HEK293 (cell line): ENCODE data around the gene LIN52.

ENCODE experiments used
- TCF7L2 ChIP-seq: IDR thresholded peaks from 2 replicates; pipeline ENCODE4 v1.6.1; 2011; ENCODE audit warnings: low read depth, mild to moderate bottlenecking, inconsistent platforms, low read length, moderate library complexity, borderline replicate concordance
- ZBTB1 ChIP-seq: fragments of 450-650 bp; formaldehyde crosslinking; IDR thresholded peaks from 2 replicates; pipeline ENCODE4 v1.5.1; 2016; ENCODE audit warnings: missing biosample characterization, missing genetic modification characterization
- ZBTB7A ChIP-seq: fragments of 450-650 bp; formaldehyde crosslinking; IDR thresholded peaks from 2 replicates; pipeline ENCODE4 v1.5.1; 2016; ENCODE audit warnings: low read depth, missing biosample characterization, missing genetic modification characterization
- ZIC2 ChIP-seq: fragments of 450-650 bp; formaldehyde crosslinking; IDR thresholded peaks from 2 replicates; pipeline ENCODE4 v1.5.1; 2016; ENCODE audit warnings: missing biosample characterization, missing genetic modification characterization
- ZNF792 ChIP-seq: fragments of 450-650 bp; formaldehyde crosslinking; IDR thresholded peaks from 2 replicates; pipeline ENCODE4 v1.5.1; 2016; ENCODE audit warnings: missing biosample characterization, missing genetic modification characterization
- TF ChIP-seq, protein P1 (sequence below): fragments of 450-650 bp; formaldehyde crosslinking; IDR thresholded peaks from 2 replicates; pipeline ENCODE4 v1.5.1; 2016; ENCODE audit warnings: missing biosample characterization, missing genetic modification characterization
- TF ChIP-seq, protein P2 (sequence below): fragments of 450-650 bp; formaldehyde crosslinking; IDR thresholded peaks from 2 replicates; pipeline ENCODE4 v1.5.1; 2016; ENCODE audit warnings: missing biosample characterization, missing genetic modification characterization, low read depth
- TF ChIP-seq, protein P3 (sequence below): fragments of 450-650 bp; formaldehyde crosslinking; IDR thresholded peaks from 2 replicates; pipeline ENCODE4 v1.5.1; 2016; ENCODE audit warnings: missing biosample characterization, missing genetic modification characterization

DNA sequence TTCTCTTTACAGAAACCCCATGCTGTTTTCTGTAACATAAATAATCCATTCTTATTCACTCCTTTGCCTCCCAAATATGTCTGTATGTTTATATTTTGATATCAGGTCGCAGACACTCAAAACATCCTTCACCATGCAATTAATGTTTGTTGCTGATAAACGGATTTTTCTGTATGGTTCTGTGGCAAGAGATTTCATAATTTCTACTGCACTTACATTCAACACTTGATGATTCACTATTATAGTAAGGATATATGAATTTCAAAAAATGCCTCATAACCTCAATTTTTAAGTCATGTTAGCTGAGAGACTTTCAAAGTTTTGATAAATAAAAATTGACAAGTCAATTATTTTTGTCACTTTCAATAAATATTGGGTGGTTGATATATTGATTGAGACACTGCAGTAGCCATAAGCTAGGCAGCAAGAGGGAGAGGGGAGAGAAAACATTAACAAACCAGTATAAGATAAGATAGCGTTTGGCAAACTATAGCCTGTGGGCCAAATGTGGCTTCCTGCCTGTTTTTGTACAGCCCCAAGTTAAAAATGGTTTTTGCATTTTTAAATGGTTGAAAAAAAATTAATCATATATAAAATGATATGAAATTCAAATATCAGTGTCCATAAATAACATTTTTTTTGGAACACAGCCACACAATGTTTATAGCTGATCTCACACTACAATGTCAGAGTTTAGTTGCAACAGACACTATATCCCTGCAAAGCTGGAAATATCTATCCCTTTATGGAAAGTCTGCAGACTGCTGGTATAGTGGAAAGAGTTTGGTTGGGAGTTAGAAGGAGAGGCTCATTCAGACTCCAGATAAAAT is 18.8 kb upstream of the LIN52 start:
- TF ChIP-seq ZIC2 (tag by site-specific recombination) = no peak
- TF ChIP-seq ZBTB1 = no peak
- TF ChIP-seq, protein P1, sequence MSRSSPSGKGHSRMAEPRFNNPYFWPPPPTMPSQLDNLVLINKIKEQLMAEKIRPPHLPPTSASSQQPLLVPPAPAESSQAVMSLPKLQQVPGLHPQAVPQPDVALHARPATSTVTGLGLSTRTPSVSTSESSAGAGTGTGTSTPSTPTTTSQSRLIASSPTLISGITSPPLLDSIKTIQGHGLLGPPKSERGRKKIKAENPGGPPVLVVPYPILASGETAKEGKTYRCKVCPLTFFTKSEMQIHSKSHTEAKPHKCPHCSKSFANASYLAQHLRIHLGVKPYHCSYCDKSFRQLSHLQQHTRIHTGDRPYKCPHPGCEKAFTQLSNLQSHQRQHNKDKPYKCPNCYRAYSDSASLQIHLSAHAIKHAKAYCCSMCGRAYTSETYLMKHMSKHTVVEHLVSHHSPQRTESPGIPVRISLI = no peak
- TF ChIP-seq, protein P2, sequence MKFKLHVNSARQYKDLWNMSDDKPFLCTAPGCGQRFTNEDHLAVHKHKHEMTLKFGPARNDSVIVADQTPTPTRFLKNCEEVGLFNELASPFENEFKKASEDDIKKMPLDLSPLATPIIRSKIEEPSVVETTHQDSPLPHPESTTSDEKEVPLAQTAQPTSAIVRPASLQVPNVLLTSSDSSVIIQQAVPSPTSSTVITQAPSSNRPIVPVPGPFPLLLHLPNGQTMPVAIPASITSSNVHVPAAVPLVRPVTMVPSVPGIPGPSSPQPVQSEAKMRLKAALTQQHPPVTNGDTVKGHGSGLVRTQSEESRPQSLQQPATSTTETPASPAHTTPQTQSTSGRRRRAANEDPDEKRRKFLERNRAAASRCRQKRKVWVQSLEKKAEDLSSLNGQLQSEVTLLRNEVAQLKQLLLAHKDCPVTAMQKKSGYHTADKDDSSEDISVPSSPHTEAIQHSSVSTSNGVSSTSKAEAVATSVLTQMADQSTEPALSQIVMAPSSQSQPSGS (tag by site-specific recombination) = no peak
- TF ChIP-seq ZBTB7A (tag by site-specific recombination) = no peak
- TF ChIP-seq ZNF792 (tag by site-specific recombination) = no peak
- TF ChIP-seq TCF7L2 = no peak
- TF ChIP-seq, protein P3, sequence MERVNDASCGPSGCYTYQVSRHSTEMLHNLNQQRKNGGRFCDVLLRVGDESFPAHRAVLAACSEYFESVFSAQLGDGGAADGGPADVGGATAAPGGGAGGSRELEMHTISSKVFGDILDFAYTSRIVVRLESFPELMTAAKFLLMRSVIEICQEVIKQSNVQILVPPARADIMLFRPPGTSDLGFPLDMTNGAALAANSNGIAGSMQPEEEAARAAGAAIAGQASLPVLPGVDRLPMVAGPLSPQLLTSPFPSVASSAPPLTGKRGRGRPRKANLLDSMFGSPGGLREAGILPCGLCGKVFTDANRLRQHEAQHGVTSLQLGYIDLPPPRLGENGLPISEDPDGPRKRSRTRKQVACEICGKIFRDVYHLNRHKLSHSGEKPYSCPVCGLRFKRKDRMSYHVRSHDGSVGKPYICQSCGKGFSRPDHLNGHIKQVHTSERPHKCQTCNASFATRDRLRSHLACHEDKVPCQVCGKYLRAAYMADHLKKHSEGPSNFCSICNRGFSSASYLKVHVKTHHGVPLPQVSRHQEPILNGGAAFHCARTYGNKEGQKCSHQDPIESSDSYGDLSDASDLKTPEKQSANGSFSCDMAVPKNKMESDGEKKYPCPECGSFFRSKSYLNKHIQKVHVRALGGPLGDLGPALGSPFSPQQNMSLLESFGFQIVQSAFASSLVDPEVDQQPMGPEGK (tag by site-specific recombination) = no peak
